ENCODE data around the gene RIMBP2.

Gene RIMBP2

DNA sequence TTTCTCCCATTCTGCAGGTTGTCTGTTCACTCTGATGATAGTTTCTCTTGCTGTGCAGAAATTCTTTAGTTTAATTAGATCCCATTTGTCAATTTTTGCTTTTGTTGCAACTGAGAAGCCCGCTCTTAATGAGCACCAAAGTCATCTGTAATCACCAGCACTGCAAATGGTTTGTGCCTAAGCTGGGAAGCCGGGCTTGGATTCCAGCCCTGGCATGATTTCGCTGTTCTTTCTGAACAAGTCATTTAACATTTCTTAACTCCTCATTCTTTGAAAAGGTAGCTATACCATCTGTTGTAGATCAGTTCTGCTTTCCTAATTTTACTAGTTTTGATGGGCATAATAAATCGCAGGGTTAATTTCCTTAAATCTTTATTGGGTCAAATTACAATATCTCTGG is 346.3 kb downstream of the RIMBP2 start:
- H3K9ac ChIP-seq (ENCODE audit: low read length): no peak overlapping the region
- no peaks in the 10 kb centered on the region for H3K79me2 ChIP-seq (ENCODE audit: low read length)
- H3K4me3 ChIP-seq (ENCODE audit: low read length): no peak overlapping the region
- no peaks in the 10 kb centered on the region for H3K27me3 ChIP-seq (ENCODE audit: low read depth, low read length)
- H2AFZ ChIP-seq (ENCODE audit: low read depth, low read length): no peak overlapping the region
- TF ChIP-seq, protein P1, sequence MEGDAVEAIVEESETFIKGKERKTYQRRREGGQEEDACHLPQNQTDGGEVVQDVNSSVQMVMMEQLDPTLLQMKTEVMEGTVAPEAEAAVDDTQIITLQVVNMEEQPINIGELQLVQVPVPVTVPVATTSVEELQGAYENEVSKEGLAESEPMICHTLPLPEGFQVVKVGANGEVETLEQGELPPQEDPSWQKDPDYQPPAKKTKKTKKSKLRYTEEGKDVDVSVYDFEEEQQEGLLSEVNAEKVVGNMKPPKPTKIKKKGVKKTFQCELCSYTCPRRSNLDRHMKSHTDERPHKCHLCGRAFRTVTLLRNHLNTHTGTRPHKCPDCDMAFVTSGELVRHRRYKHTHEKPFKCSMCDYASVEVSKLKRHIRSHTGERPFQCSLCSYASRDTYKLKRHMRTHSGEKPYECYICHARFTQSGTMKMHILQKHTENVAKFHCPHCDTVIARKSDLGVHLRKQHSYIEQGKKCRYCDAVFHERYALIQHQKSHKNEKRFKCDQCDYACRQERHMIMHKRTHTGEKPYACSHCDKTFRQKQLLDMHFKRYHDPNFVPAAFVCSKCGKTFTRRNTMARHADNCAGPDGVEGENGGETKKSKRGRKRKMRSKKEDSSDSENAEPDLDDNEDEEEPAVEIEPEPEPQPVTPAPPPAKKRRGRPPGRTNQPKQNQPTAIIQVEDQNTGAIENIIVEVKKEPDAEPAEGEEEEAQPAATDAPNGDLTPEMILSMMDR (IDR thresholded peaks at IDR 0.05; ENCODE audit: low read depth, low read length): no peak
- no peak for TF ChIP-seq EZH2phosphoT487 (IDR thresholded peaks at IDR 0.05; ENCODE audit: low read depth)
- H3K36me3 ChIP-seq (replicated peaks; ENCODE audit: low read depth, low read length): no peaks in the 10 kb centered on the region
- no peaks in the 10 kb centered on the region for H3K4me1 ChIP-seq (ENCODE audit: low read length)
- H3K9me3 ChIP-seq (ENCODE audit: insufficient read depth, low read length): no peaks in the 10 kb centered on the region
- H3K27ac ChIP-seq (ENCODE audit: low read length): no peak overlapping the region
- H3K4me2 ChIP-seq (ENCODE audit: low read length): no peak overlapping the region
- no peaks in the 10 kb centered on the region for H4K20me1 ChIP-seq (ENCODE audit: insufficient read depth, low read length)

DNA sequence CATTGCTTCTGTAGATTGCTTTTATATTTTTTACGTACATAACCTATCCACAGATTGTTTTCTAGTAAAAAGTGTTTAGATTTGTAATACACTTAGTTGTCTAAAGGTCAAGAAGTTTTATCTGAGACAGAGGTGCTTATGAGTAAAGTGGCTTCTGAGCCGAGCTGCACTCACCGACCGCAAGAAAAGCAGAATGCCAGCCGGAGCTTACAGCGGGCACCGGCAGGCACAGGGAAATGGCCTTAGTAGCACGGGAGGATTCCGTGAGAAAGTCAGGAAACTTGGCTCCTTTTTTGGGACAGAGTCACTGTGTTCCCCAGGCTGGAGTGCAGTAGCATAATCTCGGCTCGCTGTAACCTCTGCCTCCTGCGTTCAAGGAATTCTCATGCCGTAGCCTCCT is 348.6 kb downstream of the RIMBP2 start:
- Histone ChIP-seq H3K9ac (ENCODE audit: low read length) (no peak overlapping the region), H3K9me3 (ENCODE audit: insufficient read depth, low read length) (no peaks in the 10 kb centered on the region), H3K4me3 (ENCODE audit: low read length) (no peak overlapping the region), H3K36me3 (replicated peaks; ENCODE audit: low read depth, low read length) (no peaks in the 10 kb centered on the region), H3K27ac (ENCODE audit: low read length) (no peak overlapping the region), H3K4me2 (ENCODE audit: low read length) (no peak overlapping the region), H4K20me1 (ENCODE audit: insufficient read depth, low read length) (no peaks in the 10 kb centered on the region), H2AFZ (ENCODE audit: low read depth, low read length) (no peak overlapping the region), H3K4me1 (ENCODE audit: low read length) (no peaks in the 10 kb centered on the region), H3K79me2 (ENCODE audit: low read length) (no peaks in the 10 kb centered on the region), H3K27me3 (ENCODE audit: low read depth, low read length) (no peaks in the 10 kb centered on the region)
- no peak for TF ChIP-seq EZH2phosphoT487 (IDR thresholded peaks at IDR 0.05; ENCODE audit: low read depth)
- TF ChIP-seq, protein P1 (IDR thresholded peaks at IDR 0.05; ENCODE audit: low read depth, low read length): no peak

DNA sequence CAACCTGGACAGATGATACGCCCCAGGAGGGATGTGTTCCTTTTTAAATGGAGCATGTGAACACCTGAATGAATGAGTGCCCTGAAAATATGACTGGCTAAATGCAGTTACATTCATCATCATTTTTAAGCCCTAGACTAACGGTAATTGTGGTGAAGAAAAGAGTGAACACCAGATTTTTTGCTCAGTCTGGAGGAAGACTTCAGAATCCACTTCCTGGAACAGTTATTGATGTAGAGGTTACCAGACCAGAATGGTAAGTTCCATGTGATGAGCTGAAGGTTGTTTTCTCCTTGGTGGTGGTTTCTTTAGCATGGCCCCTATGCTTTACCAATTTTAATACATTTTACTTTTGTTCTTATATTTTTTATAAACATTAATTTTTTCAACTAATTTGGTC is 349.1 kb downstream of the RIMBP2 start:
- Histone ChIP-seq H3K27me3 (ENCODE audit: low read depth, low read length) (no peaks in the 10 kb centered on the region), H4K20me1 (ENCODE audit: insufficient read depth, low read length) (no peaks in the 10 kb centered on the region), H3K4me3 (ENCODE audit: low read length) (no peak overlapping the region), H3K9ac (ENCODE audit: low read length) (no peak overlapping the region), H2AFZ (ENCODE audit: low read depth, low read length) (no peak overlapping the region), H3K9me3 (ENCODE audit: insufficient read depth, low read length) (no peaks in the 10 kb centered on the region), H3K27ac (ENCODE audit: low read length) (no peak overlapping the region), H3K36me3 (replicated peaks; ENCODE audit: low read depth, low read length) (no peaks in the 10 kb centered on the region), H3K79me2 (ENCODE audit: low read length) (no peaks in the 10 kb centered on the region), H3K4me1 (ENCODE audit: low read length) (no peaks in the 10 kb centered on the region), H3K4me2 (ENCODE audit: low read length) (no peak overlapping the region)
- TF ChIP-seq, protein P1 (IDR thresholded peaks at IDR 0.05; ENCODE audit: low read depth, low read length): no peak
- TF ChIP-seq EZH2phosphoT487 (IDR thresholded peaks at IDR 0.05; ENCODE audit: low read depth): no peak

DNA sequence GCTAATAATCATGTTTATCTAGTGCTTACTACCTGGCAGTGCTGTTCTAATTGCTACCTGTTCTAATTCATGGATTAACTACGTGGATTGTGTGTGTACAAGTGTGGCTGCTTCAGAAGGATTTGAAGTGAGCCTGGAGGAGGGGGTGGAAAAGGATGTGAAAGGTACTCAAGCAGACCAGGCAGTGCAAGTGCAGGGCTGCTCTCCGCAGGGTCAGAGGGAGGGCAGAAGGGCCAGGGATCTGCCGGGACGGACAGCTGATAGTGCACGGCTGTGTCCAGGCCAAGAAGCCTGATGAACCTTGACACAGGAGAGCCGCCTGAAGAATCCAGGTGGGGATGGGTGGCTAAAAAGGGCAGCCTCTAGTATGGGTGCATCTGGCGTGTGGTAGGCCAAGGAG is 349.9 kb downstream of the RIMBP2 start:
- no peaks in the 10 kb centered on the region for H3K9me3 ChIP-seq (ENCODE audit: insufficient read depth, low read length)
- no peak overlapping the region for H2AFZ ChIP-seq (ENCODE audit: low read depth, low read length)
- no peaks in the 10 kb centered on the region for H3K27me3 ChIP-seq (ENCODE audit: low read depth, low read length)
- no peak for TF ChIP-seq EZH2phosphoT487 (IDR thresholded peaks at IDR 0.05; ENCODE audit: low read depth)
- TF ChIP-seq, protein P1 (IDR thresholded peaks at IDR 0.05; ENCODE audit: low read depth, low read length): no peak
- no peaks in the 10 kb centered on the region for H3K79me2 ChIP-seq (ENCODE audit: low read length)
- H3K4me2 ChIP-seq (ENCODE audit: low read length): no peak overlapping the region
- H3K36me3 ChIP-seq (replicated peaks; ENCODE audit: low read depth, low read length): no peaks in the 10 kb centered on the region
- H3K27ac ChIP-seq (ENCODE audit: low read length): no peak overlapping the region
- no peak overlapping the region for H3K4me3 ChIP-seq (ENCODE audit: low read length)
- H3K4me1 ChIP-seq (ENCODE audit: low read length): no peaks in the 10 kb centered on the region
- H4K20me1 ChIP-seq (ENCODE audit: insufficient read depth, low read length): no peaks in the 10 kb centered on the region
- no peak overlapping the region for H3K9ac ChIP-seq (ENCODE audit: low read length)

Data from OCI-LY3 (cell line).